ENCODE measurements around the gene CYB5B.
"Not testable (repeated sequence)": the region's sequence is repeated elsewhere in the genome, so short reads cannot be mapped to it uniquely, and the experiment has no call there.

CYB5B gene

GRCh38 chr16:69410219-69410990 lies 14.0 kb upstream of the CYB5B start:
- no peak for DNase-seq

GRCh38 chr16:69411064-69411985 lies 13.1 kb upstream of the CYB5B start:
- no peak for DNase-seq

GRCh38 chr16:69412287-69412686 lies 12.1 kb upstream of the CYB5B start:
- no peak for DNase-seq

GRCh38 chr16:69413045-69413664 lies 11.3 kb upstream of the CYB5B start:
- DNase-seq, result no peak

- DNase-seq, result no peak
Observed at GRCh38 chr16:69417520-69418199, 6.8 kb upstream of the CYB5B start.

- DNase-seq, result no peak
Observed at GRCh38 chr16:69419956-69420355, 4.5 kb upstream of the CYB5B start.

GRCh38 chr16:69423189-69423588 lies 1.2 kb upstream of the CYB5B start:
- no peak for DNase-seq

- no peak for DNase-seq
Observed at GRCh38 chr16:69424935-69425784, 741 bp downstream of the CYB5B start.

- DNase-seq, result no peak
Observed at GRCh38 chr16:69428652-69429051, 4.2 kb downstream of the CYB5B start.

- DNase-seq, result peak in 1 of 2 donors; percentile 22
Observed at GRCh38 chr16:69429058-69429640, 4.7 kb downstream of the CYB5B start.

GRCh38 chr16:69431948-69432468 lies 7.6 kb downstream of the CYB5B start:
- no peak for DNase-seq

- DNase-seq, result no peak
Observed at GRCh38 chr16:69434066-69434465, 9.6 kb downstream of the CYB5B start.

GRCh38 chr16:69435977-69436820 lies 11.8 kb downstream of the CYB5B start:
- DNase-seq, result no peak

- no peak for DNase-seq
Observed at GRCh38 chr16:69436896-69437295, 12.5 kb downstream of the CYB5B start.

GRCh38 chr16:69438465-69438864 lies 14.0 kb downstream of the CYB5B start:
- no peak for DNase-seq

- no peak for DNase-seq
Observed at GRCh38 chr16:69440250-69440649, 15.8 kb downstream of the CYB5B start.

- DNase-seq, result not testable (repeated sequence)
Observed at GRCh38 chr16:69441030-69441429, 16.6 kb downstream of the CYB5B start.

GRCh38 chr16:69443927-69444631 lies 19.7 kb downstream of the CYB5B start:
- DNase-seq, result peak; percentile 11 to 62

- DNase-seq, result peak in 1 of 2 donors; percentile 33
Observed at GRCh38 chr16:69444873-69445517, 20.6 kb downstream of the CYB5B start.
